GM18526 (cell line): ENCODE results near the gene LVRN.

Source experiments
- POLR2A ChIP-seq: IDR thresholded peaks from 3 replicates; pipeline ENCODE4 v1.6.1; 2011; ENCODE audit not compliant: insufficient read length; ENCODE audit errors: extremely low read depth

LVRN gene

GRCh38 chr5:115962239-115962564 is at the start of gene LVRN:
LVRN (plus strand) TSS chr5:115962475; CDS start chr5:115962618, 143 bp downstream.
- no peak for TF ChIP-seq POLR2A

- no peak for TF ChIP-seq POLR2A
Observed at GRCh38 chr5:115920171-115920725, 42.0 kb upstream of the LVRN start.

- TF ChIP-seq POLR2A, result no peak
Observed at GRCh38 chr5:115930630-115931337, 31.5 kb upstream of the LVRN start.

- TF ChIP-seq POLR2A, result no peak
Observed at GRCh38 chr5:115932991-115933390, 29.3 kb upstream of the LVRN start.

GRCh38 chr5:115934388-115934974 is 27.8 kb upstream of the LVRN start:
- TF ChIP-seq POLR2A, result no peak

- no peak for TF ChIP-seq POLR2A
Observed at GRCh38 chr5:115936031-115936430, 26.2 kb upstream of the LVRN start.

- TF ChIP-seq POLR2A, result no peak
Observed at GRCh38 chr5:115939059-115939458, 23.2 kb upstream of the LVRN start.

- TF ChIP-seq POLR2A, result no peak
Observed at GRCh38 chr5:115940080-115940810, 22.0 kb upstream of the LVRN start.

- TF ChIP-seq POLR2A, result no peak
Observed at GRCh38 chr5:115941051-115941675, 21.1 kb upstream of the LVRN start.

- no peak for TF ChIP-seq POLR2A
Observed at GRCh38 chr5:115944501-115944900, 17.8 kb upstream of the LVRN start.

GRCh38 chr5:115946655-115947054 is 15.6 kb upstream of the LVRN start:
- no peak for TF ChIP-seq POLR2A

- no peak for TF ChIP-seq POLR2A
Observed at GRCh38 chr5:115947260-115947659, 15.0 kb upstream of the LVRN start.

- no peak for TF ChIP-seq POLR2A
Observed at GRCh38 chr5:115948091-115948534, 14.2 kb upstream of the LVRN start.

- TF ChIP-seq POLR2A, result no peak
Observed at GRCh38 chr5:115949096-115949495, 13.2 kb upstream of the LVRN start.

GRCh38 chr5:115952588-115952987 is 9.7 kb upstream of the LVRN start:
- no peak for TF ChIP-seq POLR2A
